Stimulated activated CD8-positive, alpha-beta memory T cell treated with anti-CD3 and anti-CD28 coated beads, Interleukin-4, amount 100 ng/mL, for 1 hour (primary cell): ENCODE data around the gene MLLT10.
"Not testable (repeated sequence)": the region's sequence is repeated elsewhere in the genome, so short reads cannot be mapped to it uniquely, and the experiment has no call there.

Source experiments
- DNase-seq, 2 donors: peaks; one replicate each; pipeline ENCODE4 v3.0.0-alpha.2; 2020; ENCODE audit warnings: low read depth in 2 of 2, low spot score in 1 of 2

Gene MLLT10

DNA sequence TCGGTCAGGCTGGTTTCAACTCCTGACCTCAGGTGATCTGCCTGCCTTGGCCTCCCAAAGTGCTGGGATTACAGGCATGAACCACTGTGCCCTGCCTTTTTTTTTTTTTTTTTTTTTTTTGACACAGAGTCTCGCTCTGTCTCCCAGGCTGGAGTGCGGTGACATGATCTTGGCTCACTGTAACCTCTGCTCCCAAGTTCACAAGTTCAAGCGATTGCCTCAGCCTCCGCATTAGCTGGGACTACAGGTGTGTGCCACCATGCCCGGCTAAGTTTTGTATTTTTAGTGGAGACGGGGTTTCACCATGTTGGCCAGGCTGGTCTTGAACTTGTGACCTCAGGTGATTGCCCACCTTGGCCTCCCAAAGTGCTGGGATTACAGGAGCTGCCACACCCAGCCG is 94.6 kb downstream of the MLLT10 start:
- not testable (repeated sequence) for DNase-seq

- DNase-seq: no peak
These were observed 100.8 kb downstream of the MLLT10 start for GRCh38 chr10:21634599-21635365.

DNA sequence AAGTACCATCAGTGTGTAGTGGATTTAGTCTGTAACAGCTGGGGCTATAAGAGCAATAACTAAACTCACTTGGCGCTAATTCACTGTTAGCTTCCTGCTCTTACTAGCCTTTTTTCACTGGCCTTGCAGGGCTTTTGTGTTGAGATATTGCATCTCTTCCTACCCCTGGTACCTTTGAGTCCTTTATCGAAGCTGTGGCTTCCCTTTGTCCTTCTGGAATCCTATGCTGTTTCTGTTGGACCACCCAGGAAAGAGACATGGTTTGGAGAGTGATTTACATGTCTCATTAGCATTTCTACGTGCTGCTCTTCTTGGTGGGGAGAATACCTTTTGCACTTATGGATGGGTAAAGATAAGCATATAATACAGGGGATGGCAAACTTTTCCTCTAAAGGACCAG is 103.8 kb downstream of the MLLT10 start:
- no peak for DNase-seq

- no peak for DNase-seq
These were observed 104.6 kb downstream of the MLLT10 start for GRCh38 chr10:21638681-21639080.

DNA sequence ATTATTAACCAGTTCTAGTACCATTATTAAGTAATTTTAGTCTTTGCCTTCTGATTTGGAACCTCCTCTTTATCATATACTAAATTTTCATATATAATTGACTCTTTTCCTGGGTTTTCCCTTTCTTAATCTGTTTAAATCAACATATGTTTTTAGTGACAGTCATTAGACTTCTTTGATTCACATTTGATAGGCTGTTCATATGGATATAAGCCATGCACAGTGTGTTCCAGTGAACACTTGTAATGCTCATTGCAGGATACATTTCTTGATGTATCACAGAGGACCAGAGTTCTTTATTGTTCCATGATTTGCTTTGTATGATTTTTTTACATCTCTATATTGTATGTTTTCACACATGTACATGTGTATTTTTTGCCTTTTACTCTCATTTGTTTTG is 114.0 kb downstream of the MLLT10 start:
- DNase-seq: no peak

DNA sequence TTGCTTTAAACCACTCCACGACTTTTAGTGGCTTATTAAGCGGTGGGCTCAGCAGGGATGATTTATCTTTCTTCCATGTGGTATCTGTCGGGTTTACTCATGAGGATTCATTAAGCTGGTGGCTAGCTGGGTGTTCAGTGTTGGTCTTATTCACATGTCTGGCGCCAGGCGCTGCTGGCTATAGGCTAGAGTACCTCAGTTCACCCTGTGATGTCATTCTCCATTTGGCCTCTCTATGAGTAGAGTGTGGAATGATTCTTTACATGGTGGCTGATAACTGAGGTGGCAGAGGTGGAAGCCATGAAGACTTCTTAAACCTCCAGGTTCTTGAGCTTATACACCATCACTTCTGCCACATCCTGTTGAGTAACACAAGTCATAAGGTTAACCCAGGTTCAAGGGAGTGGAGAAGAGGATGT is 115.4 kb downstream of the MLLT10 start:
- no peak for DNase-seq

DNA sequence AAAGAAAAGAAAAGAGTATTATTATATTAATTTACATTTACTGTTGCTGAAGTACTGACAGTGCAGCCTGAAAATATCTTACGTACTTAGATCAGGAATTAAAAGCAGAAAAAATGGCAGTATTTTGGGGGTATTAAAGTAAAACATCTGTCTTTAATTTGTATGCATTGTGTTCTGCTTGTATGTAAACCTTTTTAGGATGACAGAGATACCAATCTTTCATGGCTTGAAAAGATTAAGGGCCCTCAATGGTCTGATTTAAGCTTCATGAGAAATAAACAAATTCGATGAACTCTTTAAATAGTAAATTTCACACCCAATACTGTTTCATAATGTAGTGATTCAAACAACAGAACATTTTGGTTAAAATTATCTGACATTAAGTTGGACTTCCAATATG is 116.3 kb downstream of the MLLT10 start:
- DNase-seq: no peak

- DNase-seq: no peak
These were observed 121.2 kb downstream of the MLLT10 start for GRCh38 chr10:21655236-21655635.

DNA sequence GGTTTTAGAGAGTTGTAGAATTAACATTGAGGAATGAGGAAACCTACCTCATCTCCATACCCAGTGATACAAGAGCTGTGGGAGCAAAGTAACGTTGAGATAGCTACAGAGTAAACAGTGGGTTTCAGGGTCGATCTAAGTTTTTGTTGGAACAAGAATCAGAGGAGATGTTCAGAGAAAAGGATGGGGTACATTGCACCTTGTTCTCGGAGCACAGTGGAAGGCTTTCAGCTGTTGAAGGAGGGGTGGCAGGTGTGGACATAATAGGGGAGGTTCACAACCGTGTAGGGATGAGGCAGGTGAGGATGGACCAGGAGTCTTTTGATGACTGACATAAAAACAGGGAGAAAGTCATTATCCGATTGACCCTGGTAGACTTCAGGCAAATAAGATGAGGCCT is 121.7 kb downstream of the MLLT10 start:
- DNase-seq: no peak

- DNase-seq: no peak
These were observed 127.1 kb downstream of the MLLT10 start for GRCh38 chr10:21661087-21661486.

GRCh38 chr10:21661935-21662334 is 127.9 kb downstream of the MLLT10 start:
- DNase-seq: no peak

- DNase-seq: no peak
These were observed 128.6 kb downstream of the MLLT10 start for GRCh38 chr10:21662635-21663034.

DNA sequence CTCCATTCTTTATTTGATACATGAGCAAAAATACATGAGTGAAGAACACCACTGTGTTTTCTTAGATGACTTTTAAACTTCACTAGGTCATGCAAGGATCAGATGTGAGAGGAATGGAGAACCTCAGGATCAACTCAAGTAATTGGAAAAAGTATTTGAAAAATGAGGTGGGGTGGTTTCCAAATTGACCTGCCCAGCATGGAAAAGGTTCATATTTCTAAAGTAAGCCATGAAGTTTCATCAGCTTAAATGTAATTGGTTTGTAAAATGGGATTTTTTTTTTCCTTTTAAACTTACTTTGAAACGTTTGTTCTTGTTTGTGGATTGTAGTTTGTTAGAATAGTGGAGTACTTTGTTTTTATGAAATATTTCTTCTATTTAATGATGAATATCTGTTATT is 134.8 kb downstream of the MLLT10 start:
- no peak for DNase-seq

GRCh38 chr10:21670391-21670790 is 136.4 kb downstream of the MLLT10 start:
- no peak for DNase-seq

DNA sequence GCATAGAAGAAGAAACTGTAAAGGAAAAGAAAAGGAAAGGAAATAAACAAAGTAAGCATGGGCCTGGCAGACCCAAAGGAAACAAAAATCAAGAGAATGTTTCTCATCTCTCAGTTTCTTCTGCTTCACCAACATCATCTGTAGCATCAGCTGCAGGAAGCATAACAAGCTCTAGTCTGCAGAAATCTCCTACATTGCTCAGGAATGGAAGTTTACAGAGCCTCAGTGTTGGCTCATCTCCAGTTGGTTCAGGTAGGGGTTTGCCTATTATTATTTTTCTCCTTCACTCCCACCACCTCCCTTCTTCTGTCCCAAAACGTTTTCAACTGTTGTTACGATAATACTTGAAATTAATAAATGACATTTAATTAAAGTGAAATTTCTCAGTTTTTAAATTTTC is 139.6 kb downstream of the MLLT10 start:
- DNase-seq: no peak

DNA sequence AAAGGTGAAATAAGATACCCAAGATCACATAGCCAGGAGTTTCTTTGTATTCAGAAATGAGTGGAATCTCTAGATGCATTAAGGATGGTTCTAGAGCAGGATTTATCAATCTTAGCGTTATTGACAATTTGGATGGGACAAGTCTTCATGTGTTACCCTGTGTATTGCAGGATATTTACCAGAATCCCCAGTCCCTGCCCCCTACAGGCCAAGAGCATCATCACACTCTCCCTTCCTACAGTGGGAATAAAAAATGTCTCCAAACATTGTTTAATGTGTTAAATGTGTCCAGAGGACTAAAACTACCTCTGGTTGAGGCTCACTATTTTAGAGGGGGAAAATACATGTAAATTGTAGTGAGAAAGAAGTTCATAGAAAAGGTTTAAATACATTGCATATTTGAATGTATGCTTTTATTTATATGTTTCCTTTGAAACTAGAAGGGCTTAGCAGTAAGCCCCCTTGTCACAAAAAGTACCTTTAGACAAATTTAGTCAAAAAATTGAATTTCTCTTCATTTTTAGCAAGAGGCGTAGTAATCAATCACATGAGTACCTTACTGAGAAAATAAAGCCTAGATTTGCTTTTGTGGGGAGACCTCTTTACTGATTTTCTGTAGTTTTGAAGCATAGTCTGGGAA is 141.2 kb downstream of the MLLT10 start:
- DNase-seq: no peak

GRCh38 chr10:21677551-21677950 is 143.5 kb downstream of the MLLT10 start:
- no peak for DNase-seq

DNA sequence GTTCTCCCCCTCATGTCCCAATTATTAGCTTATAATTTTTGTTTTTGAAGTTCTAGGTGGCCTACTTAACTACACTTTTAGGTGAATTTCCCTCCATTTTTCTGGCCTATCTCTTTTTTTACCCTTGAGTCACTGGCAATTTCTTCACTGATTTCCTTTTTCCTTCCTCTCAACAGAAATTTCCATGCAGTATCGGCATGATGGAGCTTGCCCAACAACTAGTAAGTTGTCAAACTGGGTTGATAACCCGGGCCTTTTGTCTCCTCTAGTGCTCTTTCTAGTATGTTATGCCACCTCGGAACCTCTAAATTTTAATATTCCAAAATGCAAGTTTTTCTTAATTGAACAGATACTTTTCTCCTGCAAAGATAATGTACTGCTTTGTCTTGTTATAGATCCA is 147.1 kb downstream of the MLLT10 start:
- no peak for DNase-seq

DNA sequence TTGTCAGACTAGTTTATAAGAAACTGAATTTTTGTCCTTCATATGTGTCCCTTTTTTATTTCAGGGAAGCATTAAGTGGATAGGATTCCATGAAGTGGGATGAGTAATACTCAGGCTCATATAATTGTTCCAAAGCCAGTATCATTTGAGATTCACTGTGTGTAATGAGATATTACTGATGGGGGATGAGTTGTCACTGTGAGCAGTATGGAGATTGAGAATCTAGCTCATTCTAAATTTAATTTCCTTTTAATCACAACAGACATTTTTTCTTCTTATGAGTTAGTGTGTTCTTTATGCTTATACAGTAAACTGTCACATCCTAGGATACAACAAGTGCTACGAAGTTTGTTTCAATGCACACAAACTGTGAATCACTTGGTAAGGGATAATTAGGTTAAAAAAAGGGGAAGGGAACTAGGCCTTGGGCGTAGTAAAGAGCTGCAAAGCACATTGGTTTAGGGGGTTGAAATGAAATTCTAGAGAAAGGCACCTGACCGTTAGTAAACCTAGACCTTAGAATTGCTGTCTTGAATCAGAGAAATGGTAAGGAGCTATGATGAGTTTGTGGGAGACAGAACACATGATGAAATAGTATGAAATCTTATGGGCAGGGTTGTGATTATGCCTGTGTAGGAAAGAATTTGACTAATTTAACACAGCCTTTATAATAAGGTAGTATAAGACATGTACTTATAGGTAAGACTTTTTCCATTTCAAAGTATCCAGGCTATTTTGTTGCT is 153.4 kb downstream of the MLLT10 start:
- DNase-seq: no peak

GRCh38 chr10:21688009-21688332 is 153.9 kb downstream of the MLLT10 start:
- DNase-seq: no peak

GRCh38 chr10:21688870-21689269 is 154.8 kb downstream of the MLLT10 start:
- DNase-seq: no peak

DNA sequence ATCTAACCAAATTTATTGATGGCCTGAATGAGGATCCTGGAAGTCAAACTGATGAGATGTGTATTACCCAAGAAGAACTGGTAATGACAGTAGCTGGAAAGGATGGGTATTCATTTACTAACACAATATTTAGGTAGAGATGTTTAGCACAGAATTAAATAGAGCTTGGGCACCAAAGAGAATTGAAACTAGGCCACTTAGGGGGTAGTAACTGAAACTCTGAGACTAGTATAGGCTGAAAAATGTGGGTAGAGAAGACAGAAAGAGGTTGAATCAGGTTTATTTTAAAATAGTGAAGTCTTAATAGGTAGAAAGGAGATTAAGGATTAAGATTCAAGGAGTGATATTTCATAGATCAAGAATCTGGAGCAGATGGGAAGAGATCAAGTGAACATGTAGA is 155.8 kb downstream of the MLLT10 start:
- no peak for DNase-seq
